ENCODE measurements around the gene JAGN1.
"Not testable (repeated sequence)": the region's sequence is repeated elsewhere in the genome, so short reads cannot be mapped to it uniquely, and the experiment has no call there.

JAGN1 gene

GRCh38 chr3:9852528-9852927, 37.9 kb upstream of the JAGN1 start:
- DNase-seq (ENCODE audit: low read depth), result no peak
- TF ChIP-seq, protein P1, sequence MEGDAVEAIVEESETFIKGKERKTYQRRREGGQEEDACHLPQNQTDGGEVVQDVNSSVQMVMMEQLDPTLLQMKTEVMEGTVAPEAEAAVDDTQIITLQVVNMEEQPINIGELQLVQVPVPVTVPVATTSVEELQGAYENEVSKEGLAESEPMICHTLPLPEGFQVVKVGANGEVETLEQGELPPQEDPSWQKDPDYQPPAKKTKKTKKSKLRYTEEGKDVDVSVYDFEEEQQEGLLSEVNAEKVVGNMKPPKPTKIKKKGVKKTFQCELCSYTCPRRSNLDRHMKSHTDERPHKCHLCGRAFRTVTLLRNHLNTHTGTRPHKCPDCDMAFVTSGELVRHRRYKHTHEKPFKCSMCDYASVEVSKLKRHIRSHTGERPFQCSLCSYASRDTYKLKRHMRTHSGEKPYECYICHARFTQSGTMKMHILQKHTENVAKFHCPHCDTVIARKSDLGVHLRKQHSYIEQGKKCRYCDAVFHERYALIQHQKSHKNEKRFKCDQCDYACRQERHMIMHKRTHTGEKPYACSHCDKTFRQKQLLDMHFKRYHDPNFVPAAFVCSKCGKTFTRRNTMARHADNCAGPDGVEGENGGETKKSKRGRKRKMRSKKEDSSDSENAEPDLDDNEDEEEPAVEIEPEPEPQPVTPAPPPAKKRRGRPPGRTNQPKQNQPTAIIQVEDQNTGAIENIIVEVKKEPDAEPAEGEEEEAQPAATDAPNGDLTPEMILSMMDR (IDR thresholded peaks at IDR 0.05; ENCODE audit: insufficient read depth, low read depth, low read length, missing control alignments), result no peak
- no peak overlapping the region for H3K4me3 ChIP-seq (ENCODE audit: low read length)

DNA sequence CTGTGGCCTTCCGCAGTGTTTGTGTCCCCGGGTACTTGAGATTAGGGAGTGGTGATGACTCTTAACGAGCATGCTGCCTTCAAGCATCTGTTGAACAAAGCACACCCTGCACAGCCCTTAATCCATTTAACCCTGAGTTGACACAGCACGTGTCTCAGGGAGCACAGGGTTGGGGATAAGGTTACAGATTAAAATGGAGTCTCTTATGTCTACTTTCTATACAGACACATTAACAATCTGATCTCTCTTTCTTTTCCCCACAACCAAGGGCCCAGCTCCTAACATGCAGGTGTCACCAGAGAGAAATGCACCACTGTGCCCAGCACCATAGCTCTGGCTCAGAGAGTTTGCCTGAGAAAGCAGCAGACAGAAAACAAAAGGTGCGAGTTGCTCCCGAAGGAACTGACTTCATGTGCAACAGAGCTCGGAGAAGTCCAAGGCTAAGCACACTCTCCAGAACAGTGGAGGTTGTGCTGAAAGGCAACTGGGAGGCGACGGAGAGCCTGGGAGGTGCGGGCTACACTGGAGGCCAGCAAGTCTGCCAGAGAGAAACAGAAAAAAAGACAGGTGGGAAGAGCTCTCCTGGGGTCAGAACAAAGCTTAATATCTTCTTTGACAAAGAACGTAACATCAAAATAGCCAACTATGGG, 36.0 kb upstream of the JAGN1 start:
- H3K4me3 ChIP-seq (ENCODE audit: low read length); DNase-seq (ENCODE audit: low read depth): not testable (repeated sequence)

GRCh38 chr3:9855594-9855993, 34.8 kb upstream of the JAGN1 start:
- no peak for DNase-seq (ENCODE audit: low read depth)
- H3K4me3 ChIP-seq (ENCODE audit: low read length), result no peak overlapping the region
- TF ChIP-seq, protein P1 (IDR thresholded peaks at IDR 0.05; ENCODE audit: insufficient read depth, low read depth, low read length, missing control alignments), result no peak

DNA sequence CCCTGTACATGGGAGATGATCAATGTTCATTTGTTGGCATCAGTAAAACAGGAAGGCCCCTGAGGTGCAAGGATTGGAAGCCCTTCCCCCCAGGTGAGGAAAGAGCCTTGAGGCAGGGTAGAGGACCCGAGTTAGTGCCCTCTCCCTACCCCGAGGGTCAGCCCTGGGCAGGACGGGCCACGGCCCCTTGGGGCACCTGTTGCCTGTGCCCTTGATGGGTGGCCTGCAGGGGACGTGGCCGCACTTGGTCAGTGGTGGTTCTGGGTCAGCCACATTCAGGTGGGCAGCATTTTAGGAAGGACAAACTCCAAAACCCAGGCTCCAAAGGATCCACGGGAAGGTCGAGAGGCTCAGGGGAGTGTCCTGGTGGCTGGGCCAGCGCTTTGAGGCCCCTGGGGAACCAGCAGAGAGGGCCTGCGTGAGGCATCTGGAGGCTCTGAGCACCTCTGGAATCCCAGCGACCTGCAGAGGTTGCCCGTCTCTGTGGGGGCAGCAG, 30.8 kb upstream of the JAGN1 start:
- no peak overlapping the region for H3K4me3 ChIP-seq (ENCODE audit: low read length)
- DNase-seq (ENCODE audit: low read depth), result no peak
- TF ChIP-seq, protein P1 (IDR thresholded peaks at IDR 0.05; ENCODE audit: insufficient read depth, low read depth, low read length, missing control alignments), result no peak

GRCh38 chr3:9861201-9861600, 29.2 kb upstream of the JAGN1 start:
- no peak for DNase-seq (ENCODE audit: low read depth)
- H3K4me3 ChIP-seq (ENCODE audit: low read length), result no peak overlapping the region
- TF ChIP-seq, protein P1 (IDR thresholded peaks at IDR 0.05; ENCODE audit: insufficient read depth, low read depth, low read length, missing control alignments), result no peak

GRCh38 chr3:9861626-9862130, 28.7 kb upstream of the JAGN1 start:
- no peak for DNase-seq (ENCODE audit: low read depth)
- H3K4me3 ChIP-seq (ENCODE audit: low read length), result no peak overlapping the region
- TF ChIP-seq, protein P1 (IDR thresholded peaks at IDR 0.05; ENCODE audit: insufficient read depth, low read depth, low read length, missing control alignments), result no peak

DNA sequence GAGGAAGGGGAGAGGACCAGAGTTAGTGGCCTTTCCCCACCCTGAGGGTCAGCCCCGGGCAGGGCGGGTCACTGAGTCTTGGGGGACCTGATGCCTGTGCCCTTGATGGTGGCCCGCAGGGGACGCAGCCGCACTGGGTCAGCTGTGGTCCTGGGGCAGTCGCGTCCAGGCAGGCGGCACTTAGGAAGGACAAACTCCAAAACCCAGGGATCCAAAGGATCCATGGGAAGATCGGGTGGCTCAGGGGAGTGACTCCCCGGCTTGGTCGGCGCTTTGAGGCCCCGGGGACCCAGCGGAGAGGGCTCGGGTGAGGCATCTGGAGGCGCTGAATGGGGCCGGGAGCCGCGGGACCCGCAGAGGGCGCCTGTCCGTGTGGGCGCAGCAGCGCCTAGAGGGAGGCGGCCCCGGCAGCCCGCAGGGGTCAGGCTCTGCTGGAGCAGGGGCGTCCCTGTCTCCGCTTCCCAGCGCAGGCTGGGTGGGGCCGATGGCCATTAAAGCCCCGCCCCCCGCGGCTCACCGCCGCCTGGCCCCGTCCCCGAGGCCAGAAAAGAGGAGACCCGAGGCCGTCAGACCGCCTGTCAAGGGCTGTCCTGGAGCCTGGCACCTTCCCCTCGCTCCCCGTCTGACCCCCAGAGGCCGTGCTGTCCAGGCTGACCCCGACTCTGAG, 27.9 kb upstream of the JAGN1 start:
- TF ChIP-seq, protein P1 (IDR thresholded peaks at IDR 0.05; ENCODE audit: insufficient read depth, low read depth, low read length, missing control alignments), result no peak
- no peak overlapping the region for H3K4me3 ChIP-seq (ENCODE audit: low read length)
- DNase-seq (ENCODE audit: low read depth), result no peak

All from epithelial cell of esophagus (primary cell).